SH-SY5Y (cell line): ENCODE results near the gene CARS1.

Experiments used
- GATA2 ChIP-seq: IDR thresholded peaks from 2 replicates; pipeline ENCODE4 v1.6.1; 2011; ENCODE audit warnings: mild to moderate bottlenecking, low read depth, low read length
- GATA3 ChIP-seq: IDR thresholded peaks from 2 replicates; pipeline ENCODE4 v1.6.1; 2011; ENCODE audit warnings: low read depth, mild to moderate bottlenecking, low read length, moderate library complexity

Gene CARS1

GRCh38 chr11:3037040-3037944, 19.9 kb downstream of the CARS1 start:
- TF ChIP-seq GATA2 = no peak
- TF ChIP-seq GATA3 = no peak

DNA sequence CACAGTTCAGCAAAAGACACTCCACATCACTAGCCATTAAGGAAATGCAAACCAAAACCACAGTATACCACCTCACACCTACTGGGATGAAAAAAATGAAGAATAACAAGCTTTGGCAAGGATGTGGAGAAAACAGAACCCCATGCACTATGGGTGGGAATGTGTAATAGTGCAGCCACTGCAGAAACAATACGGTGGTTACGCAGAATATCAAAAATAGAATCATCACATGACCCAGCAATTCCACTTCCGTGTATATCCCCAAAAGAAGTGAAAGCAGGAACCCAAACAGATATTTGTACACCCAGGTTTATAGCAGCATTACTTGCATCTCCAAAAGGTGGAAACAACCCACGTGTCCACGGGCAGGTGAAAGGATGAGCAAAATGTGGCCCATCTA, 20.8 kb downstream of the CARS1 start:
- no peak for TF ChIP-seq GATA3
- TF ChIP-seq GATA2 = no peak

DNA sequence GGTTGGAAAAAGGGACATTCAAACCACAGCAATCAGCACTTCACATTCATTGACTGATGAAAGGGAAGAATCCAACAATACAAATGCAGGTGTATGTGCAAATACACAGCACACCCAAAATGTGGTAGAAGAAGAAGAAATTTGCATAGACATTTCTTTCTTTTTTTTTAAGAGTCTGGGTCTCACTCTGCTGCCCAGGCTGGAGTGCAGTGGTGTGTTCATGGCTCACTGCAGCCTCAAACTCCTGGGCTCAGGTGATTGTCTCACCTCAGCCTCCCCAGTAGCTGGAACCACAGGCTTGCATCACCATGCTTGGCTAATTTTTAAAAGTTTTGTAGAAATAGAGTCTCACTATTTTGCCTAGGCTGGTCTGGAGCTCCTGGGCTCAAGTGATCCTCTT, 21.9 kb downstream of the CARS1 start:
- no peak for TF ChIP-seq GATA3
- TF ChIP-seq GATA2 = no peak

DNA sequence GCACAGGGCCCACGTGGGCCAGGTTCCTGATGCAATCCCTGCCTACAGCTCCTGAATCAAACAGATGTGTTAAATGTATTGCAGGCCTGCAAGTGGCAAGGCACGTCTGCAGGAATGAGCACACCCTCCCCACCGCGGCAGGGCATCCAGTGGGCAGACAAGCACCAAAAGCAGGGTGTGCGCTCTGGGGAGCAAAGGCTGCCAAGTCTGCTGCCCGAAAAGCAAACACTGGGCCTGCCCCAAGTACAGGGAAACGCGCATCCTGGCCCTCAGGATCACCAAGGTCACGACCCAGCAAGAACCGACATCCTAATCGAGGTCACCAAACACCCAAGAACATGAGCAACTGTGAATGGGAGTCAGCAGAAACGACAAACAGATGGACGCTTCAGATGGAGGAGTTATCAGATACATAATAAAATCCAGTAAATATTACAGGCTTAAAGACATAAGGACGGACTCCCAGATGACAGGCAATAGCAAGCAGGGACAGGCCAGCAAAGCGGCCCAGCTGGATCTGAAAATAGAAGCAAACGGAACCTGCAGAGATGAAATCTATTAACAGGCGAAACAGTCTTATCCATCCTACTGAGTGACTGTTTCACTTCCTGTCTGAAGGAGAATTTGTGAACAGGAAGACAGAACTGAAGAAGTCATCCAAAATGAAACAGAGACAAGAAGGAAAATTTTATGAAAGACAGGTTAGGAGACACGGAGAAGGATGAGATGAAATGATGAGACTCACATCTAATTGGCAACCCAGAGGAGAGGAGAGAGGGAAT, 26.7 kb downstream of the CARS1 start:
- no peak for TF ChIP-seq GATA2
- no peak for TF ChIP-seq GATA3

DNA sequence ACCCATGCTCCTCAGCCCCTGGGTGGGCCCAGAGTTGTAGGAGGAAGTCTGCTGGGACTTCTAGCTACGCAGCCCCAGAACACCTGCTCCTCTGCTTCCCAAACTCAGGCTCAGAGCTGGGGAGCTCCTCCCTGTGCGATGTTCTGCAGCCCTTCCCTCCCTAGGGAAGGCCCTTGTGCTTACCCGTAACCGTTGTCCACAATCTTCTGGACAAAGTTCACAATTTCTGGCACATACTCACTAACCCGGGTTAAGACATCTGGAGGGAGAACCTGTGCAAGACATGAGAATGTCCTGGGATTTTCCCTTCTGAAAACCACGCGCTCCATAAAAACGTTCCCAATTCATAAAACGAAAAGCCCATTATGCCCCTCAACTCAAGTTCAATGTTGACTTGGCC, 28.4 kb downstream of the CARS1 start:
- TF ChIP-seq GATA3 = no peak
- no peak for TF ChIP-seq GATA2

- TF ChIP-seq GATA3 = no peak
- no peak for TF ChIP-seq GATA2
Measured at GRCh38 chr11:3026803-3027202, 30.4 kb downstream of the CARS1 start.

GRCh38 chr11:3022982-3023381, 34.2 kb downstream of the CARS1 start:
- TF ChIP-seq GATA2 (no peak), GATA3 (no peak)

- no peak for TF ChIP-seq GATA2
- TF ChIP-seq GATA3 = no peak
Measured at GRCh38 chr11:3022300-3022967, 34.8 kb downstream of the CARS1 start.

DNA sequence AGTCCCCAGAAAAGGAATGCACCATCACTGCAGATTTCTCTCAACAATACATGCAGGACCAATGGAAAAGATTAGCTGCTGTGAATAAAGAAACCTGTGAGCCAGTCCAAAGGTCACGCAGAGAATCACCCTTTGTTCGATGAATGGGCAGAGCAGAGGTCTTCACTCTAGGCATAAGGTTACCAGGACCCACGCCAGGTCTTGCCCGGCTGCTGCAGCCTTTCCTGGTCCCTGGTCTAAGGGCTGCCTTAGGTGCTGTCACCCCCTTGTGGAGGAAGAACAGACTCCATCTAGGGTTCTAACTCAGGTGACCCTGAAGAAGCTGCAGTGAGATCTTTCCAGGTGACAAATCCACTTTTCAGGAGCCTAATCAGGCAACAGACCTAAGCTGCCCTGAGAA, 36.1 kb downstream of the CARS1 start:
- no peak for TF ChIP-seq GATA2
- no peak for TF ChIP-seq GATA3

- no peak for TF ChIP-seq GATA2
- TF ChIP-seq GATA3 = no peak
Measured at GRCh38 chr11:3020011-3020410, 37.2 kb downstream of the CARS1 start.

DNA sequence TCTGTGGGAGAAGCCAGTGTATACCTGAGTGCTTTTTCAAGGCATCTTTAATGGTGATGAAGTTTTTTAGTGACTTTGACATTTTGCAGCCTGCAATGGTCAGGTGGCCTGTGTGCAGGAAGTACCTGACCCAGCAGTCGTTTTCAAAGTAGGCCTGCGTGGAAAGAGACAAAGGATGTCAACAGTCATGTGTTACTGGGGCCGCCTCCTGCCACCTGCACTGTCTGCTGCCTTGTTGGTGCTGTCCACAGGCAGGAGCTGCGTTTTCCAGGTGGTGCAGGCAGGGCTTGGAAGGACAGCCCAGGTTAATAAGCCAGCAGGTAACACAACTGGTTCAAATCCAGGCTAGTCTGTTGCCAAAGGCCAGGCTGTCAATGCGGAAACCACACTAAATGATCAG, 38.6 kb downstream of the CARS1 start:
- TF ChIP-seq GATA2 (no peak), GATA3 (no peak)

GRCh38 chr11:3016861-3017260, 40.4 kb downstream of the CARS1 start:
- no peak for TF ChIP-seq GATA3
- no peak for TF ChIP-seq GATA2

DNA sequence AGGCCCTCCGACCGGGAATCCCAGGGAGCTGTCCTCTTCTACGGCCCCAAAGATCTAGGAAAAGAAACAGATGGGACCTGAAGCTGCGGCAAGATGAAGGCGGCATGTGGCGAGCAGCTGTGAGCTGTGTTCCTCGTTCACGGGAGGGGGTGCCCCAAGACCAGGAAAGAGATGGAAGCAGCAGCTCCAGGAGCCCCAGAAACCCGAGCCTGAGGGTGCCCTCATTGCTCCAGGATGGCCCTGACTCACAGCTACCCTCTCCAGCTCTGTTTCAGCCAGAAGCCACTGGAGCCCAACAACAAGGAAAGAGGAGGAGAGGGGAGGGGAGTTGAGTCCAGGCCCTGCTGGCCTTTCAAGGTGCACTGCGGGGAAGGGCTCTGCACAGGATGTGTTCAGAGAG, 41.4 kb downstream of the CARS1 start:
- TF ChIP-seq GATA3 (no peak), GATA2 (no peak)

DNA sequence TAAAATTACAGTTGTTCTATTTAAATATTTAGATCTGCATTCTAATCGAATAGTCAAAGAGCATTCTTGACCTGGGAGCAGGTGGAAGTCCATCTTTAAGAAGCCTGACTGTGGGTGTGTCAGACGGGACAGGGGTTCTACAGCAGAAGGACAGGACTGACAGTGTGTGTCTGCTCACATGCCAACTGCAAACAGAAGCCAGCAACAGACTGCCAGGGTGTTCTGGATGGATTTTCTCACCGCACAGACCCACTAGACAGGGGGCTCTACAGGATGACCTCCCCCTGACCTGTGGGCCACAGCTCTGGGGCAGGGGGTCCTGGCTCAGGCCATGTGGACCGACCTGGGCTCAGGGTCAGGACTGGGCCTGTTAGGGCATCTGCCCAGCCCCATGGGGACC, 42.3 kb downstream of the CARS1 start:
- no peak for TF ChIP-seq GATA3
- no peak for TF ChIP-seq GATA2
